GM12878 (cell line): ENCODE results near the gene ANXA2R. TPM values are rescaled to one million over a fixed set of nuclear protein-coding genes. Genes with fewer than 3 reads are reported as not detected.
A peak's percentile ranks its signal among the peaks of the same experiment; 100 is the strongest.

Experiments used
- CEBPB ChIP-seq, 2 experiments: fragments of 150-350 bp in 1 of 2; IDR thresholded peaks; 2 replicates each; pipeline ENCODE4 v1.6.1; 2012 to 2014; ENCODE audit warnings: low read depth in 2 of 2, low read length in 2 of 2, borderline replicate concordance in 1 of 2, inconsistent platforms in 1 of 2
- CTCF ChIP-seq, 3 experiments: IDR thresholded peaks in 2 of 3; conservative IDR thresholded peaks in 1 of 3; 2 replicates each; pipeline ENCODE4 v1.5.1; 2011; ENCODE audit warnings: low read depth in 3 of 3, low read length in 3 of 3, mild to moderate bottlenecking in 3 of 3, control low read depth in 2 of 3, moderate library complexity in 2 of 3, inconsistent platforms in 1 of 3, mixed read lengths in 1 of 3; ENCODE audit not compliant: control insufficient read depth in 2 of 3, insufficient read depth in 1 of 3; ENCODE audit errors: extremely low read depth in 1 of 3
- DPF2 ChIP-seq: fragments of 450-650 bp; IDR thresholded peaks from 2 replicates; pipeline ENCODE4 v1.6.1; 2017; ENCODE audit warnings: mild to moderate bottlenecking
- FOXK2 ChIP-seq: fragments of 450-650 bp; IDR thresholded peaks from 2 replicates; pipeline ENCODE4 v1.6.1; 2017; ENCODE audit warnings: mild to moderate bottlenecking, moderate library complexity
- HDAC2 ChIP-seq: fragments of 200-600 bp; sonication (generic); IDR thresholded peaks from 2 replicates; pipeline ENCODE4 v1.6.1; 2017
- HDGF ChIP-seq: fragments of 450-650 bp; IDR thresholded peaks from 2 replicates; pipeline ENCODE4 v1.6.1; 2016; ENCODE audit warnings: antibody characterized with exemption
- LARP7 ChIP-seq: fragments of 450-650 bp; IDR thresholded peaks from 2 replicates; pipeline ENCODE4 v1.6.1; 2017; ENCODE audit warnings: mild to moderate bottlenecking
- MAX ChIP-seq: IDR thresholded peaks from 2 replicates; pipeline ENCODE4 v1.6.1; 2012; ENCODE audit warnings: low read depth, low read length, improper control_type of control experiment
- NFXL1 ChIP-seq: fragments of 450-650 bp; IDR thresholded peaks from 2 replicates; pipeline ENCODE4 v1.6.1; 2017; ENCODE audit warnings: antibody characterized with exemption, mild to moderate bottlenecking, borderline replicate concordance
- NR2C1 ChIP-seq: fragments of 450-650 bp; IDR thresholded peaks from 2 replicates; pipeline ENCODE4 v1.6.1; 2017; ENCODE audit warnings: antibody characterized with exemption, mild to moderate bottlenecking, moderate library complexity
- NRF1 ChIP-seq: conservative IDR thresholded peaks from 2 replicates; pipeline ENCODE4 v1.6.1; 2011; ENCODE audit warnings: mild to moderate bottlenecking, low read depth, low read length, improper control_type of control experiment
- REST ChIP-seq: IDR thresholded peaks from 2 replicates; pipeline ENCODE4 v1.6.1; 2012; ENCODE audit warnings: mild to moderate bottlenecking, low read depth, low read length
- SKIL ChIP-seq: fragments of 450-650 bp; IDR thresholded peaks from 2 replicates; pipeline ENCODE4 v1.6.1; 2017; ENCODE audit warnings: mild to moderate bottlenecking, low read depth, inconsistent platforms; ENCODE audit not compliant: poor library complexity, severe bottlenecking
- ZNF207 ChIP-seq: fragments of 450-650 bp; IDR thresholded peaks from 2 replicates; pipeline ENCODE4 v1.6.1; 2014; ENCODE audit warnings: antibody characterized with exemption, mild to moderate bottlenecking, borderline replicate concordance
- ZNF24 ChIP-seq: fragments of 450-650 bp; IDR thresholded peaks from 2 replicates; pipeline ENCODE4 v1.6.1; 2017; ENCODE audit warnings: antibody characterized with exemption, mild to moderate bottlenecking
- ZSCAN29 ChIP-seq: fragments of 450-650 bp; IDR thresholded peaks from 2 replicates; pipeline ENCODE4 v1.6.1; 2017; ENCODE audit warnings: mild to moderate bottlenecking, moderate library complexity
- polyA plus RNA-seq, 11 experiments: library from polyadenylated mRNA; depleted of rRNA in 4 of 11; unstranded in 6 of 11; stranded (reverse) in 5 of 11; fragments of >200 nt; fragmentation: Nextera tagmentation in 4 of 11; fragmentation: Illumina TruSeq in 1 of 11; extraction: Ambion mirVana in 4 of 11; extraction: Trizol in 1 of 11; gene quantifications; 1 replicate in 1 of 11; 2 replicates in 10 of 11; pipeline versions ENCODE4 v1.2.1 to v1.2.3, GENCODE V29; 2011 to 2016; ENCODE audit warnings: inconsistent platforms in 2 of 11, missing spikeins in 2 of 11, low read depth in 1 of 11
- total RNA-seq, 4 experiments: library from RNA; depleted of rRNA in 3 of 4; stranded (reverse); fragments of >200 nt in 3 of 4; fragmentation: Illumina TruSeq in 1 of 4; extraction: Trizol in 1 of 4; gene quantifications; 2 replicates each; pipeline versions ENCODE4 v1.2.1 to v1.2.3, GENCODE V29; 2013 to 2021
- TF ChIP-seq, protein P1 (sequence below): fragments of 450-650 bp; IDR thresholded peaks from 2 replicates; pipeline ENCODE4 v1.6.1; 2017; ENCODE audit warnings: low read depth, mild to moderate bottlenecking, moderate library complexity
- TF ChIP-seq, protein P2 (sequence below): IDR thresholded peaks from 2 replicates; pipeline ENCODE4 v1.6.1; 2012; ENCODE audit warnings: low read length, inconsistent platforms

Gene ANXA2R
- total and polyA plus RNA-seq, 10 of the 15 experiments (the other 5 are each of a cell fraction or from before 2014, with no cell fraction given) = 2.3 to 7.8 (median 4.4) TPM

GRCh38 chr5:43008363-43009153 is 31.6 kb downstream of the ANXA2R start (continued):
- 0 out of 2 replicates have a peak, but pooled peaks have one; percentile 19 for TF ChIP-seq REST
- TF ChIP-seq, protein P1, sequence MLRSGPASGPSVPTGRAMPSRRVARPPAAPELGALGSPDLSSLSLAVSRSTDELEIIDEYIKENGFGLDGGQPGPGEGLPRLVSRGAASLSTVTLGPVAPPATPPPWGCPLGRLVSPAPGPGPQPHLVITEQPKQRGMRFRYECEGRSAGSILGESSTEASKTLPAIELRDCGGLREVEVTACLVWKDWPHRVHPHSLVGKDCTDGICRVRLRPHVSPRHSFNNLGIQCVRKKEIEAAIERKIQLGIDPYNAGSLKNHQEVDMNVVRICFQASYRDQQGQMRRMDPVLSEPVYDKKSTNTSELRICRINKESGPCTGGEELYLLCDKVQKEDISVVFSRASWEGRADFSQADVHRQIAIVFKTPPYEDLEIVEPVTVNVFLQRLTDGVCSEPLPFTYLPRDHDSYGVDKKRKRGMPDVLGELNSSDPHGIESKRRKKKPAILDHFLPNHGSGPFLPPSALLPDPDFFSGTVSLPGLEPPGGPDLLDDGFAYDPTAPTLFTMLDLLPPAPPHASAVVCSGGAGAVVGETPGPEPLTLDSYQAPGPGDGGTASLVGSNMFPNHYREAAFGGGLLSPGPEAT = peak; percentile 62
- TF ChIP-seq, protein P2, sequence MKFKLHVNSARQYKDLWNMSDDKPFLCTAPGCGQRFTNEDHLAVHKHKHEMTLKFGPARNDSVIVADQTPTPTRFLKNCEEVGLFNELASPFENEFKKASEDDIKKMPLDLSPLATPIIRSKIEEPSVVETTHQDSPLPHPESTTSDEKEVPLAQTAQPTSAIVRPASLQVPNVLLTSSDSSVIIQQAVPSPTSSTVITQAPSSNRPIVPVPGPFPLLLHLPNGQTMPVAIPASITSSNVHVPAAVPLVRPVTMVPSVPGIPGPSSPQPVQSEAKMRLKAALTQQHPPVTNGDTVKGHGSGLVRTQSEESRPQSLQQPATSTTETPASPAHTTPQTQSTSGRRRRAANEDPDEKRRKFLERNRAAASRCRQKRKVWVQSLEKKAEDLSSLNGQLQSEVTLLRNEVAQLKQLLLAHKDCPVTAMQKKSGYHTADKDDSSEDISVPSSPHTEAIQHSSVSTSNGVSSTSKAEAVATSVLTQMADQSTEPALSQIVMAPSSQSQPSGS = no peak
- TF ChIP-seq ZSCAN29 = peak; percentile 39; the same call in 1 of the 2 replicates
- TF ChIP-seq DPF2 = peak; percentile 57; the same call in 1 of the 2 replicates
- TF ChIP-seq ZNF207 = peak; percentile 76; the same call in 1 of the 2 replicates
- no peak for TF ChIP-seq NRF1
- TF ChIP-seq HDGF = peak; percentile 76
- TF ChIP-seq NR2C1 = no peak
- peak; percentile 73 for TF ChIP-seq SKIL
- TF ChIP-seq CTCF (IDR thresholded peaks at IDR 0.05 in 2 of 3, conservative IDR thresholded peaks at IDR 0.05 in 1 of 3; ENCODE audit: control insufficient read depth in 2 of 3, extremely low read depth in 1 of 3, insufficient read depth in 1 of 3, low read depth in 3 of 3, low read length in 3 of 3) = peak in 2 of 3 experiments; percentile 5 to 13; a peak in 2 of 6 replicates
- TF ChIP-seq NFXL1 = no peak
- TF ChIP-seq HDAC2 = no peak
- TF ChIP-seq ZNF24 = peak; percentile 53
- TF ChIP-seq FOXK2 = no peak
- 0 out of 2 replicates have a peak, but pooled peaks have one; percentile 11 for TF ChIP-seq MAX
- TF ChIP-seq CEBPB (IDR thresholded peaks at IDR 0.05; ENCODE audit: borderline replicate concordance in 1 of 2, low read depth in 2 of 2, low read length in 2 of 2) = no peak
- peak; percentile 78 for TF ChIP-seq LARP7
